Subcutaneous abdominal adipose tissue (tissue), 5 donors: ENCODE measurements around the gene GLUD1.
"Not testable (repeated sequence)": the region's sequence is repeated elsewhere in the genome, so short reads cannot be mapped to it uniquely, and the experiment has no call there.

Experiments
- H3K27ac ChIP-seq: one replicate; pipeline ENCODE4 v1.7.0; 2013; ENCODE audit warnings: low read depth, mild to moderate bottlenecking, inconsistent platforms, low read length, moderate library complexity
- H3K27me3 ChIP-seq, 5 donors: one replicate each; pipeline ENCODE4 v1.7.0; 2013; ENCODE audit warnings: low read length in 5 of 5, inconsistent platforms in 1 of 5; ENCODE audit not compliant: control insufficient read depth in 5 of 5, insufficient read depth in 4 of 5
- H3K36me3 ChIP-seq, 5 donors: one replicate each; pipeline ENCODE4 v1.7.0; 2013; ENCODE audit warnings: low read length in 5 of 5; ENCODE audit not compliant: control insufficient read depth in 5 of 5, insufficient read depth in 5 of 5
- H3K4me1 ChIP-seq, 5 donors: one replicate each; pipeline ENCODE4 v1.7.0; 2013; ENCODE audit warnings: low read length in 5 of 5, mild to moderate bottlenecking in 3 of 5, moderate library complexity in 1 of 5; ENCODE audit not compliant: control insufficient read depth in 5 of 5, insufficient read depth in 5 of 5
- H3K4me3 ChIP-seq, 5 donors: one replicate each; pipeline ENCODE4 v1.7.0; 2013; ENCODE audit warnings: low read length in 5 of 5, low read depth in 1 of 5
- H3K9ac ChIP-seq, 5 donors: one replicate each; pipeline ENCODE4 v1.7.0; 2013; ENCODE audit warnings: low read length in 5 of 5, mild to moderate bottlenecking in 4 of 5, moderate library complexity in 3 of 5
- H3K9me3 ChIP-seq, 5 donors: one replicate each; pipeline ENCODE4 v1.7.0; 2013; ENCODE audit warnings: low read length in 5 of 5; ENCODE audit not compliant: control insufficient read depth in 5 of 5
- donor health status: healthy.
- donor health status: healthy.
- donor health status: healthy.
- donor health status: healthy.
- donor health status: healthy.

GLUD1 gene

GRCh38 chr10:87007674-87008073, 87.0 kb downstream of the GLUD1 start:
- H3K9me3 ChIP-seq, H3K36me3 ChIP-seq, H3K27me3 ChIP-seq, H3K27ac ChIP-seq, H3K4me1 ChIP-seq, H3K9ac ChIP-seq, H3K4me3 ChIP-seq: not testable (repeated sequence)

- H3K4me3 ChIP-seq, H3K27ac ChIP-seq, H3K9ac ChIP-seq, H3K9me3 ChIP-seq, H3K4me1 ChIP-seq, H3K27me3 ChIP-seq, H3K36me3 ChIP-seq: not testable (repeated sequence)
Measured at GRCh38 chr10:87007124-87007523, 87.5 kb downstream of the GLUD1 start.

GRCh38 chr10:87000491-87000890, 94.2 kb downstream of the GLUD1 start:
- Histone ChIP-seq H3K4me1 (peaks cover 0 to 2% (median 0%) of the 10 kb centered on the region in 5 donors), H3K36me3 (peaks cover 7 to 34% (median 16%) of the 10 kb centered on the region in 5 donors), H3K9me3 (no peaks in the 10 kb centered on the region)

More at GRCh38 chr10:87000491-87000890, 94.2 kb downstream of the GLUD1 start:
- Histone ChIP-seq H3K27ac (no peak overlapping the region), H3K9ac (no peak overlapping the region), H3K27me3 (no peaks in the 10 kb centered on the region), H3K4me3 (no peak overlapping the region)
